WERI-Rb-1 (cell line): Measurements from ENCODE around the gene NAA10.

Source experiments
- DNase-seq: peaks from one replicate; pipeline ENCODE4 v3.0.0-alpha.2; 2020
- H3K27ac ChIP-seq: fragments of 250-450 bp; sonication (Bioruptor Pico); 2 replicates; pipeline ENCODE4 v1.5.1; 2020; ENCODE audit warnings: mild to moderate bottlenecking, moderate library complexity
- H3K27me3 ChIP-seq: fragments of 250-450 bp; sonication (Bioruptor Pico); 2 replicates; pipeline ENCODE4 v1.5.1; 2021; ENCODE audit warnings: mild to moderate bottlenecking, low read depth, moderate library complexity; ENCODE audit not compliant: insufficient read depth, severe bottlenecking
- H3K36me3 ChIP-seq: fragments of 250-450 bp; sonication (Bioruptor Pico); 2 replicates; pipeline ENCODE4 v1.5.1; 2020; ENCODE audit warnings: mild to moderate bottlenecking, moderate library complexity
- H3K4me3 ChIP-seq: 2 replicates; pipeline ENCODE4 v1.5.1; 2011; ENCODE audit warnings: low read depth, mild to moderate bottlenecking, control low read depth, low read length
- H3K9me3 ChIP-seq: fragments of 250-450 bp; sonication (Bioruptor Pico); 2 replicates; pipeline ENCODE4 v1.5.1; 2021; ENCODE audit warnings: mild to moderate bottlenecking, moderate library complexity; ENCODE audit not compliant: severe bottlenecking
- TF ChIP-seq, protein P1 (sequence below): IDR thresholded peaks from 2 replicates; pipeline ENCODE4 v1.5.1; 2011; ENCODE audit warnings: low read depth, mild to moderate bottlenecking, control low read depth, inconsistent platforms, low read length

NAA10 gene

DNA sequence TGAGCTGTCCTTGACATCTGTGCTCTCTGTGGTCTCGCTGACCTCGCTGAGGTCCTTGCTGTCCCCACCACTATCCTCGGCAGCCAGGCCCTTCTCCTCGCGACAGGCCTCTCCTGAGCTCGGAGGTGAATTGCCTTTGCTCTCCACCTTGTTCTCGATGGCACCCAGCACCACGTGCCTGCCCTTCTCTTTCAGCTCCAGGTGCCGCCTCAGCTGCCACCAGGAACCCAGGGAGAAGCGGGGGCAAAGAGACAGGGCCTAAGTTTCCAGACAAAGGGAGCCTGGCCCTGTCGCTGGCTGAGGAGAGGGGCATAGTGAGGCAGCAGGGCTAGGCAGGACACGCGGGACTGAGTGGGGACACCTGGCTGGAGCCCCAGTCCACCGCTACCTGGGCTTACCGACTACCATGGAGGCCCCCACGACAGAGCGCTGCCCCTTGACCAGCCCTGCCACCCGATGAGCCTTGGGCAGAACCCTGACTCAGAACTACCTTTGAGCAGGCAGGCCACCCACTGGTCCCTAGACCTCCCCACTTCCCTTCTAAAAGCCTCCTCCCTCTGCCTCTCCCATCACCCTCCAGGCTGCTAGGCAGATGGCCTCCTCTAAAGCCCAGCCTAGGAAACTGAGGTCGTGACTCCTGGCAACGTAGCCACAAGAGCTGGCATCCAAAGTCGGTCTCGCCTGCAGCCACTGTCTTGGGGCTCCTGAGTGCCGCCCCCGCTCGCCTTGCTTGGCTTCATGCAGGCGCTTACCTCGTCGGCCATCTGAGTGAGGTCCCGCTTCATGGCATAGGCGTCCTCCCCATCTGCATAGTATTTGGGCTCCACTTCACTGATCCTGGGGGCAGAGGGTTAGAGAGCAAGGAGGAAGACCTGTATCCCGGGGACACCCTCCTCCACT lies 4.6 kb downstream of the NAA10 start:
- DNase-seq, result no peak
- no peaks in the 10 kb centered on the region for H3K9me3 ChIP-seq
- H3K27ac ChIP-seq, result no peak overlapping the region
- peaks cover 6% of the 10 kb centered on the region for H3K27me3 ChIP-seq
- TF ChIP-seq, protein P1, sequence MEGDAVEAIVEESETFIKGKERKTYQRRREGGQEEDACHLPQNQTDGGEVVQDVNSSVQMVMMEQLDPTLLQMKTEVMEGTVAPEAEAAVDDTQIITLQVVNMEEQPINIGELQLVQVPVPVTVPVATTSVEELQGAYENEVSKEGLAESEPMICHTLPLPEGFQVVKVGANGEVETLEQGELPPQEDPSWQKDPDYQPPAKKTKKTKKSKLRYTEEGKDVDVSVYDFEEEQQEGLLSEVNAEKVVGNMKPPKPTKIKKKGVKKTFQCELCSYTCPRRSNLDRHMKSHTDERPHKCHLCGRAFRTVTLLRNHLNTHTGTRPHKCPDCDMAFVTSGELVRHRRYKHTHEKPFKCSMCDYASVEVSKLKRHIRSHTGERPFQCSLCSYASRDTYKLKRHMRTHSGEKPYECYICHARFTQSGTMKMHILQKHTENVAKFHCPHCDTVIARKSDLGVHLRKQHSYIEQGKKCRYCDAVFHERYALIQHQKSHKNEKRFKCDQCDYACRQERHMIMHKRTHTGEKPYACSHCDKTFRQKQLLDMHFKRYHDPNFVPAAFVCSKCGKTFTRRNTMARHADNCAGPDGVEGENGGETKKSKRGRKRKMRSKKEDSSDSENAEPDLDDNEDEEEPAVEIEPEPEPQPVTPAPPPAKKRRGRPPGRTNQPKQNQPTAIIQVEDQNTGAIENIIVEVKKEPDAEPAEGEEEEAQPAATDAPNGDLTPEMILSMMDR, result no peak
- no peak overlapping the region for H3K4me3 ChIP-seq
- peaks cover 47% of the 10 kb centered on the region for H3K36me3 ChIP-seq

DNA sequence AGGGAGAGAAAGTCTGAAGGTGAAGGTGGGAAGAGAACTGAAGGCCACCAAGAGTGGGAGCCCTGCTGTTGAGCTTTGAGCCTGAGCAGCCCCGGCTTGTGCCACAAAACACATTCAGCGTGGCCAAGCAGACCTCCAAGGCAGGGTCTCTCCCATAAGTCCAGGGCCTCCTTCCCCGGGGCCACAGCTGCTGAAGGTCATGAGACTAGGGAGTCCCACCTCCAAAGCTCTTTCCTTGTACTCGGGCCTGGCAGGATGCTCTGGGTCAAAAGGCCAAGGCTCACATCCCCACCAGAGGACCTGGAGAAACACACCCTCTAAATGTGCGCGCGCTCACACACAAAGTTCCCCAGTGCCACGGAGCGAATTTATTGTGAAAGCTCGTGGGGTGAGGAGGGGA lies 5.3 kb downstream of the NAA10 start:
- H3K27me3 ChIP-seq, result peaks cover 6% of the 10 kb centered on the region
- H3K27ac ChIP-seq, result peak overlapping the region; percentile 35
- TF ChIP-seq, protein P1, result no peak
- H3K36me3 ChIP-seq, result peaks cover 47% of the 10 kb centered on the region
- no peaks in the 10 kb centered on the region for H3K9me3 ChIP-seq
- H3K4me3 ChIP-seq, result no peak overlapping the region
- DNase-seq, result no peak

DNA sequence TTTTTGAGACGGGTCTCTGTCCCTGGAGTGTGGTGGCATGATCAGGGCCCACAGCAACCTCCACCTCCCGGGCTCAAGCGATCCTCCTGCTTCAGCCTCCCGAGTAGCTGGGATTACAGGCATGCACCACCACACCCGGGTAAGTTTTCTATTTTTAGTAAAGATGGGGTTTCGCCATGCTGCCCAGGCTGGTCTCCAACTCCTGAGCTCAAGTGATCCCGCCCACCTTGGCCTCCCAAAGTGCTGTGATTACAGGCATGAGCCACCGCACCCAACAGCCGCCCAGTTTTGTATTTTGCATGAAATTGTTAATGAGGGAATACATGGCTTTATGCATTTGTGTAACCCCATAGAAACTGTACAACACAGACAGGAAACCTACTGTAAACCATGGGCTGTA lies 6.0 kb downstream of the NAA10 start:
- Histone ChIP-seq H3K27me3 (peaks cover 2% of the 10 kb centered on the region), H3K4me3 (no peak overlapping the region; the same call in 1 of the 2 replicates), H3K36me3 (peaks cover 47% of the 10 kb centered on the region), H3K9me3 (no peaks in the 10 kb centered on the region), H3K27ac (peak overlapping the region; percentile 35)
- no peak for DNase-seq
- TF ChIP-seq, protein P1, result no peak

DNA sequence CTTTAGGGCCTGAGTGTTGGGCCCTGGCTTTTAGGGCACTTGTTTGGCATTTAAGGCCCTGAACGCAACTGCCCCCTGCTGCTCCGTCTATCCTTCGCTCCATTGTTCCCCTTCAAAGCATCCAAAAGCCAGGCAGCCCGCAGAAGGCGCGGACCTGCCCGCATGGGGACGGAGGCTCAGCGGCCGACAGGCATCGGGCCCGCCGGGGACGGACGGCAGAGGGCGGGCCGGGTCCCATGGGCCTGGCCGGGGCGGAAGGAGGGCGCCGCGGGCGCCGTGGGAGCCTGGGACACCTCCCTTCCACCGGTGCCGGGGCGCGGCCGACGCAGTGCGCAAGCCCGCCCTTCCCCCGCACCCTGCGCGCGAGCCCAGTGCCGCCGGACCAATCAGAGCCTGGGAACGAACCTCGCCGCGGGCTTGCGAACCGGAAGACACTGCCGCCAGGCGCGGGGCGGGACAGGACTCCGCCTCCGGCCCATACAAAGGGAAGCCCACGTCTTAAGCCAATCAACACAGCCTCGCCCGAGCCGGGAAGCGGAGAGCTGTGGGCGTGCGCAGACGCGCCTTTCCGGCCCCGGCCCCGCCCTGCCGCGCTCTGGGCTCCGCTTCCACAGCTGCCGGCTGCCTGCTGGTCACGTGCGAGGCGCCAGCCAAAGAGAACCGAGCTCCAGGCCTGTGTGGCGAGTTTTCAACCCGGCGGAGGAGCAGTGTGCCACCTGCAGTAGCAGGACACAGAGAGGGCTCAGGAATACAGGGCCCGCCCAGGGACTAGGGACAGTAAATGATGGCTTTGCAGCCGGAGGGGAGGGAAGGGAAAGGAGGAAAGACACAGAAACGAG lies 6.7 kb downstream of the NAA10 start:
- Histone ChIP-seq H3K27ac (peak overlapping the region; percentile 96), H3K4me3 (peak overlapping the region; percentile 57), H3K9me3 (no peaks in the 10 kb centered on the region), H3K36me3 (peaks cover 43% of the 10 kb centered on the region), H3K27me3 (no peaks in the 10 kb centered on the region)
- TF ChIP-seq, protein P1, result peak; percentile 17
- peak; percentile 98 for DNase-seq

DNA sequence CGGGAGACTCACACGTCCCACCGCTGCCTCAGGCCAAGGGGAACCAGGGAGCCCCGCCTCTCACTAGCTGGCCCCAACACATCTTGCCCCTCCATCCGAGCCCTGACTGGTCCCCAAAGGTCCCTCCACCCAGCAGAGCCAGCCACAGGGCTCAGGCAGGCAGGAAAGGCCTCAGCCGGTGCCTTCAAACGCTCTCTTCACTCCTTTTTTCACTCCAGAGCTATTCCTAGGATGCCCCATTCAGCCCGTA lies 7.2 kb downstream of the NAA10 start:
- H3K27ac ChIP-seq, result peak overlapping the region; percentile 96
- DNase-seq, result no peak
- H3K9me3 ChIP-seq, result no peaks in the 10 kb centered on the region
- TF ChIP-seq, protein P1, result no peak
- peaks cover 38% of the 10 kb centered on the region for H3K36me3 ChIP-seq
- peak overlapping the region; percentile 57 for H3K4me3 ChIP-seq
- H3K27me3 ChIP-seq, result no peaks in the 10 kb centered on the region
